SU-DHL-6 (cell line): ENCODE measurements around the gene DDX4.

Experiments used
- H2AFZ ChIP-seq: fragments of 200-600 bp; sonication (generic); 2 replicates; pipeline ENCODE4 v1.6.1; 2014; ENCODE audit warnings: low read depth, mild to moderate bottlenecking, moderate library complexity, mixed read lengths, antibody characterized with exemption, low read length; ENCODE audit not compliant: severe bottlenecking
- H3F3A ChIP-seq: fragments of 200-600 bp; shearing (Covaris generic); 2 replicates; pipeline ENCODE4 v1.6.0; 2016; ENCODE audit warnings: antibody characterized with exemption, mild to moderate bottlenecking; ENCODE audit not compliant: insufficient read depth
- H3K27ac ChIP-seq: fragments of 200-600 bp; sonication (generic); 2 replicates; pipeline ENCODE4 v1.5.1; 2016; ENCODE audit warnings: low read depth, mild to moderate bottlenecking, low read length, moderate library complexity, mixed read lengths
- H3K27me3 ChIP-seq: fragments of 200-600 bp; sonication (generic), shearing (Covaris generic); 2 replicates; pipeline ENCODE4 v1.6.0; 2014; ENCODE audit warnings: mild to moderate bottlenecking, low read length
- H3K36me3 ChIP-seq: fragments of 200-600 bp; sonication (generic); 2 replicates; pipeline ENCODE4 v1.6.1; 2014; ENCODE audit warnings: mild to moderate bottlenecking, low read length, mixed read lengths
- H3K4me2 ChIP-seq: fragments of 300-600, 200-600 bp; shearing (Covaris generic), sonication (generic); 2 replicates; pipeline ENCODE4 v1.6.0; 2014; ENCODE audit warnings: low read length, low read depth, mild to moderate bottlenecking; ENCODE audit not compliant: poor library complexity, severe bottlenecking
- H3K4me3 ChIP-seq: fragments of 200-600 bp; sonication (generic); 2 replicates; pipeline ENCODE4 v1.5.1; 2014; ENCODE audit warnings: antibody characterized with exemption, low read length, mild to moderate bottlenecking, mixed read lengths; ENCODE audit not compliant: insufficient read depth, poor library complexity, severe bottlenecking
- H3K79me2 ChIP-seq: fragments of 200-600 bp; sonication (generic); 2 replicates; pipeline ENCODE4 v1.6.1; 2014; ENCODE audit warnings: mild to moderate bottlenecking, low read length, moderate library complexity; ENCODE audit not compliant: insufficient read depth
- H3K9ac ChIP-seq: fragments of 200-600 bp; sonication (generic); 2 replicates; pipeline ENCODE4 v1.7.0; 2014; ENCODE audit warnings: mild to moderate bottlenecking, low read length
- H3K9me2 ChIP-seq: fragments of 200-600 bp; sonication (generic); replicated peaks from 2 replicates; pipeline ENCODE4 v1.6.1; 2014; ENCODE audit warnings: low read length; ENCODE audit not compliant: insufficient read depth
- H3K9me3 ChIP-seq: fragments of 200-600 bp; sonication (generic); 2 replicates; pipeline ENCODE4 v1.6.1; 2014; ENCODE audit warnings: low read length, mixed read lengths; ENCODE audit not compliant: insufficient read depth
- H4K20me1 ChIP-seq: fragments of 200-600 bp; sonication (generic); 2 replicates; pipeline ENCODE4 v1.6.1; 2014; ENCODE audit warnings: low read depth, mild to moderate bottlenecking, antibody characterized with exemption, low read length, moderate library complexity, mixed read lengths
- CTCF ChIP-seq: fragments of 200-600 bp; sonication (generic); IDR thresholded peaks from one replicate; pipeline ENCODE4 v1.5.1; 2017; ENCODE audit warnings: antibody characterized with exemption, mild to moderate bottlenecking, low read length, moderate library complexity; ENCODE audit not compliant: insufficient read depth, poor library complexity, severe bottlenecking
- EZH2phosphoT487 ChIP-seq: fragments of 200-600 bp; sonication (generic), shearing (Covaris generic); conservative IDR thresholded peaks from 2 replicates; pipeline ENCODE4 v1.6.1; 2018; ENCODE audit warnings: mild to moderate bottlenecking, antibody characterized with exemption, low read length, moderate library complexity, mixed read lengths

DDX4 gene

GRCh38 chr5:55817030-55817429 lies 79.2 kb downstream of the DDX4 start:
- Histone ChIP-seq H3K27ac (no peak overlapping the region), H3K27me3 (no peaks in the 10 kb centered on the region), H3K9me2 (no peaks in the 10 kb centered on the region), H3F3A (no peaks in the 10 kb centered on the region), H3K9me3 (no peaks in the 10 kb centered on the region), H3K4me3 (no peak overlapping the region), H3K9ac (no peak overlapping the region), H3K4me2 (no peak overlapping the region), H3K36me3 (no peaks in the 10 kb centered on the region), H2AFZ (no peak overlapping the region), H4K20me1 (no peaks in the 10 kb centered on the region), H3K79me2 (no peaks in the 10 kb centered on the region)
- TF ChIP-seq EZH2phosphoT487 (no peak), CTCF (no peak)

GRCh38 chr5:55820488-55820887 lies 82.6 kb downstream of the DDX4 start:
- Histone ChIP-seq H3K4me3 (no peak overlapping the region), H3K4me2 (no peak overlapping the region), H3K9me2 (no peaks in the 10 kb centered on the region), H3K27ac (no peak overlapping the region), H3K36me3 (no peaks in the 10 kb centered on the region), H2AFZ (no peak overlapping the region), H3K9ac (no peak overlapping the region), H3F3A (no peaks in the 10 kb centered on the region), H3K27me3 (no peaks in the 10 kb centered on the region), H3K9me3 (no peaks in the 10 kb centered on the region), H4K20me1 (no peaks in the 10 kb centered on the region), H3K79me2 (no peaks in the 10 kb centered on the region)
- TF ChIP-seq EZH2phosphoT487 (no peak), CTCF (no peak)

GRCh38 chr5:55821731-55822512 lies 84.1 kb downstream of the DDX4 start:
- no peaks in the 10 kb centered on the region for H4K20me1 ChIP-seq
- no peak overlapping the region for H3K4me3 ChIP-seq
- H2AFZ ChIP-seq = no peak overlapping the region
- H3K4me2 ChIP-seq = no peak overlapping the region
- H3K9me2 ChIP-seq = no peaks in the 10 kb centered on the region
- H3K27me3 ChIP-seq = no peaks in the 10 kb centered on the region
- H3K79me2 ChIP-seq = no peaks in the 10 kb centered on the region
- no peaks in the 10 kb centered on the region for H3F3A ChIP-seq
- no peak for TF ChIP-seq CTCF
- no peak for TF ChIP-seq EZH2phosphoT487
- no peaks in the 10 kb centered on the region for H3K9me3 ChIP-seq
- no peak overlapping the region for H3K9ac ChIP-seq
- H3K36me3 ChIP-seq = no peaks in the 10 kb centered on the region
- H3K27ac ChIP-seq = no peak overlapping the region
